Spleen (tissue), 11 donors: ENCODE results near the gene SEPTIN11. TPM values are rescaled to one million over a fixed set of nuclear protein-coding genes. Genes with fewer than 3 reads are reported as not detected.

Source experiments
- DNase-seq: peaks from one replicate; pipeline ENCODE4 v3.0.0-alpha.2; 2020
- H3K27ac ChIP-seq, 8 donors: fragments of 200-600 bp; sonication (generic) in 7 of 8; 1 replicate in 4 of 8; 2 replicates in 4 of 8; pipeline versions ENCODE4 v1.5.0 to v1.8.0; 2016 to 2021; ENCODE audit warnings: inconsistent platforms in 4 of 8, mild to moderate bottlenecking in 4 of 8, moderate library complexity in 1 of 8
- H3K27me3 ChIP-seq, 7 donors: fragments of 200-600 bp; sonication (generic) in 6 of 7; replicated peaks in 1 of 7; 1 replicate in 4 of 7; 2 replicates in 3 of 7; pipeline versions ENCODE4 v1.5.0 to v1.8.0; 2016 to 2021; ENCODE audit warnings: inconsistent platforms in 3 of 7, mild to moderate bottlenecking in 1 of 7
- H3K36me3 ChIP-seq, 6 donors: fragments of 200-600 bp; sonication (generic) in 5 of 6; 1 replicate in 4 of 6; 2 replicates in 2 of 6; pipeline versions ENCODE4 v1.5.0 to v1.8.0; 2016 to 2021; ENCODE audit warnings: inconsistent platforms in 2 of 6
- H3K4me1 ChIP-seq, 6 donors: fragments of 200-600 bp; sonication (generic) in 5 of 6; 1 replicate in 3 of 6; 2 replicates in 3 of 6; pipeline versions ENCODE4 v1.5.0 to v1.8.0; 2016 to 2021; ENCODE audit warnings: inconsistent platforms in 3 of 6
- H3K4me3 ChIP-seq, 8 donors: fragments of 200-600 bp; sonication (generic) in 7 of 8; 1 replicate in 4 of 8; 2 replicates in 4 of 8; pipeline versions ENCODE4 v1.5.0 to v1.8.0; 2016 to 2021; ENCODE audit warnings: inconsistent platforms in 4 of 8, mild to moderate bottlenecking in 4 of 8, moderate library complexity in 2 of 8
- H3K9me3 ChIP-seq, 8 donors: fragments of 200-600 bp; sonication (generic) in 7 of 8; 1 replicate in 4 of 8; 2 replicates in 4 of 8; pipeline versions ENCODE4 v1.5.0 to v1.8.0; 2016 to 2021; ENCODE audit warnings: inconsistent platforms in 4 of 8
- POLR2A ChIP-seq, 3 donors: fragments of 450-650 bp; IDR thresholded peaks; one replicate each; pipeline ENCODE4 v1.5.1; 2017; ENCODE audit warnings: antibody characterized with exemption in 3 of 3, mild to moderate bottlenecking in 1 of 3
- POLR2AphosphoS5 ChIP-seq, 3 donors: sonication (generic); formaldehyde crosslinking; IDR thresholded peaks; one replicate each; pipeline ENCODE4 v1.5.1; 2017; ENCODE audit warnings: antibody characterized with exemption in 3 of 3
- WGBS, 5 donors: extraction: QIAGEN DNeasy Blood & Tissue Kit in 3 of 5; methylation state at CpG; one replicate each; pipeline versions ENCODE4 v1.1.5 to v1.1.7; 2013 to 2018; 5-methylcytosine and 5-hydroxymethylcytosine counted together
- intact Hi-C: fragments of 100-400 bp; cut with DNase I; formaldehyde crosslinking; loops from one replicate; pipeline ENCODE4 v1.15.0; 2023; ENCODE audit warnings: low total_unique reads
- polyA plus RNA-seq, 3 donors: library from polyadenylated mRNA; stranded (reverse); fragments of 200-250 nt; gene quantifications; one replicate each; pipeline ENCODE4 v1.2.1, GENCODE V29; 2013
- total RNA-seq, 7 donors: library from RNA; depleted of rRNA in 3 of 7; stranded (reverse); fragments of >200 nt in 3 of 7; fragmentation: NEBNext Ultra II Directional in 4 of 7; extraction: Animal tissue kit (Norgen Biotek cat#: 25700) in 4 of 7; gene quantifications; one replicate each; pipeline versions ENCODE4 v1.1.0 to v1.2.1, GENCODE V29; 2016 to 2021
- TF ChIP-seq, protein P1 (sequence below), 11 experiments: fragments of 200-600 bp in 7 of 11; fragments of 450-650 bp in 4 of 11; sonication (generic) in 4 of 11; IDR thresholded peaks in 8 of 11; conservative IDR thresholded peaks in 3 of 11; 1 replicate in 7 of 11; 2 replicates in 4 of 11; pipeline versions ENCODE4 v1.4.0 to v1.8.0; 2016 to 2021; ENCODE audit warnings: antibody characterized with exemption in 11 of 11, inconsistent platforms in 4 of 11, mild to moderate bottlenecking in 1 of 11
- donor health status: healthy with polysubstance abuse.
- donor health status: DM: no; HTN: no; CAD: no; lungs with moderate emphysema.
- donor health status: DM: no; HTN: no; CAD: no.
- donor health status: Bipolar disorder and iron deficiency.
- donor health status: healthy.
- donor health status: DM: no; HTN: no; CAD: no.
- donor health status: DM: yes; HTN: yes; CAD: no.

The SEPTIN11 gene
- total and polyA plus RNA-seq, 10 donors = 9.7 to 91.9 (median 53.3) TPM

DNA sequence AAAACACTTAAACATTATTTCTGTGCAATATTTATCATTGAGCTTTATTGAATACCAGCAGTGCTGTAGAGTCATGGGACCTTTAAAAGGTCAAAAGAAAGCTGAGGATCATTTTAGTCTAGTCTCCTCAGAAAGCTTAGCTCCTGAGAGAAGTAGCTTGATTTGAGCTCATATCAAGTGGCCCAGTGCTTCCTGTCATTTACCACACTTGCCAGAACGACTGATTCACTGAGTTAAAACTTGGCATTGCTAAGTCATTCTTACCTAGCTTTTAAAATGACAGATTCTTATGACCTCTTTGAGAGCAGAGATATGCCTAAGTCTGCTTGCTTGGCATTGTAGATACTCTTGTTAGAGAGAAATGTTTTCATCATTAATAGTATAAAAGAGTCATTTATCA is 15.2 kb downstream of the SEPTIN11 start:
- no peaks in the 10 kb centered on the region for H3K36me3 ChIP-seq
- H3K27me3 ChIP-seq = no peaks in the 10 kb centered on the region
- TF ChIP-seq POLR2A (IDR thresholded peaks at IDR 0.05) (no peak), POLR2AphosphoS5 (IDR thresholded peaks at IDR 0.05) (no peak)
- TF ChIP-seq, protein P1, sequence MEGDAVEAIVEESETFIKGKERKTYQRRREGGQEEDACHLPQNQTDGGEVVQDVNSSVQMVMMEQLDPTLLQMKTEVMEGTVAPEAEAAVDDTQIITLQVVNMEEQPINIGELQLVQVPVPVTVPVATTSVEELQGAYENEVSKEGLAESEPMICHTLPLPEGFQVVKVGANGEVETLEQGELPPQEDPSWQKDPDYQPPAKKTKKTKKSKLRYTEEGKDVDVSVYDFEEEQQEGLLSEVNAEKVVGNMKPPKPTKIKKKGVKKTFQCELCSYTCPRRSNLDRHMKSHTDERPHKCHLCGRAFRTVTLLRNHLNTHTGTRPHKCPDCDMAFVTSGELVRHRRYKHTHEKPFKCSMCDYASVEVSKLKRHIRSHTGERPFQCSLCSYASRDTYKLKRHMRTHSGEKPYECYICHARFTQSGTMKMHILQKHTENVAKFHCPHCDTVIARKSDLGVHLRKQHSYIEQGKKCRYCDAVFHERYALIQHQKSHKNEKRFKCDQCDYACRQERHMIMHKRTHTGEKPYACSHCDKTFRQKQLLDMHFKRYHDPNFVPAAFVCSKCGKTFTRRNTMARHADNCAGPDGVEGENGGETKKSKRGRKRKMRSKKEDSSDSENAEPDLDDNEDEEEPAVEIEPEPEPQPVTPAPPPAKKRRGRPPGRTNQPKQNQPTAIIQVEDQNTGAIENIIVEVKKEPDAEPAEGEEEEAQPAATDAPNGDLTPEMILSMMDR (IDR thresholded peaks at IDR 0.05 in 8 of 11, conservative IDR thresholded peaks at IDR 0.05 in 3 of 11) = no peak
- no peak overlapping the region for H3K4me3 ChIP-seq
- no peak for DNase-seq
- intact Hi-C loops = no loop called here
- H3K4me1 ChIP-seq = peaks cover 0 to 3% (median 0%) of the 10 kb centered on the region in 6 donors
- WGBS, 5 donors = 9 to 30% (median 19%) methylated on average over 1 of the region's 1 CpG
- no peaks in the 10 kb centered on the region for H3K9me3 ChIP-seq
- no peak overlapping the region for H3K27ac ChIP-seq

DNA sequence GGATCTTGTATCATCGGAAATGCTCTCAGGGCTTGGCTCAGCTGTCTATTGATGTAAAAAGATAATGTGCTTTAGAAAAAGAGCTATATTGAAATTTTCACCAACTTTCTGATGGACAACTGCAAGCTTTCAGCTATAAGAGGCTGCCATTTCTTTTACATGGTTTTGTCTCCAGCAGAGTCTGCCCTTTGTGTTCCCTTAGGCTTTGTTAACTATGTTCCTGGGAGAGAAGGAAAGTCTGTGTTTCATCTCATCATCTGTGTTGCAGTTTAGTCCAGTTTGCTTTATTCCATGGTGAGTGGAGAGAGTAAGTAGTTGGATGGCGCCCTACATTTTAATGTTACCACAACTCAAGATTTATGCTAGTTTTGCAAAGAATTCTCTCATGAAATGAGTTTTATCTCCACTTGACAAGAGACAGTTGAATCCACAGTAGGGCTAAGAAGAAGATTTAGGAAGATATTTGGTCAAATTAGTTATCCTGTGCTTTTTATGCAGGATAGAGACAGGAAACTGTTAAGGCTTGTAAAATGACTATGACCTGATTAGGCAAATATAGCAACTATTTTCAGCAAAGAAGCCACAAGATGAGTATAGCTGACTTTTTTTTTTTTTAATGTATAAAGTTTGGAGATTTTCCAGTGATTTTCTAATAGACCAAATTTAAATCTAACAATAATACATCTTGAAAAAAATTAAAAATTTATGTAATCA is 16.5 kb downstream of the SEPTIN11 start:
- H3K27ac ChIP-seq = no peak overlapping the region
- intact Hi-C loops = no loop called here
- H3K4me1 ChIP-seq = peaks cover 0 to 3% (median 0%) of the 10 kb centered on the region in 6 donors
- no peak overlapping the region for H3K4me3 ChIP-seq
- TF ChIP-seq POLR2AphosphoS5 (IDR thresholded peaks at IDR 0.05) = no peak
- TF ChIP-seq, protein P1 (IDR thresholded peaks at IDR 0.05 in 8 of 11, conservative IDR thresholded peaks at IDR 0.05 in 3 of 11) = no peak
- no peak for TF ChIP-seq POLR2A (IDR thresholded peaks at IDR 0.05)
- DNase-seq = no peak
- H3K36me3 ChIP-seq = no peaks in the 10 kb centered on the region
- no peaks in the 10 kb centered on the region for H3K9me3 ChIP-seq
- 91 to 97% (median 95%) methylated on average over 2 of the region's 2 CpGs for WGBS, 5 donors
- no peaks in the 10 kb centered on the region for H3K27me3 ChIP-seq

GRCh38 chr4:76968937-76969336 is 19.4 kb downstream of the SEPTIN11 start:
- TF ChIP-seq POLR2AphosphoS5 (IDR thresholded peaks at IDR 0.05) = no peak
- TF ChIP-seq, protein P1 (IDR thresholded peaks at IDR 0.05 in 8 of 11, conservative IDR thresholded peaks at IDR 0.05 in 3 of 11) = no peak
- TF ChIP-seq POLR2A (IDR thresholded peaks at IDR 0.05) = no peak
- Histone ChIP-seq H3K36me3 (no peaks in the 10 kb centered on the region), H3K27me3 (no peaks in the 10 kb centered on the region), H3K27ac (no peak overlapping the region), H3K4me1 (no peaks in the 10 kb centered on the region), H3K4me3 (no peak overlapping the region), H3K9me3 (no peaks in the 10 kb centered on the region)
- no peak for DNase-seq
- intact Hi-C loops = no loop called here
- WGBS, 5 donors = 92 to 99% (median 96%) methylated on average over 4 of the region's 4 CpGs

GRCh38 chr4:76969495-76969894 is 19.9 kb downstream of the SEPTIN11 start:
- H3K9me3 ChIP-seq = no peaks in the 10 kb centered on the region
- TF ChIP-seq POLR2A (IDR thresholded peaks at IDR 0.05) (no peak), POLR2AphosphoS5 (IDR thresholded peaks at IDR 0.05) (no peak)
- TF ChIP-seq, protein P1 (IDR thresholded peaks at IDR 0.05 in 8 of 11, conservative IDR thresholded peaks at IDR 0.05 in 3 of 11) = no peak
- H3K27ac ChIP-seq = no peak overlapping the region
- no peak overlapping the region for H3K4me3 ChIP-seq
- intact Hi-C loops = no loop called here
- no peak for DNase-seq
- 90 to 97% (median 96%) methylated on average over 3 of the region's 3 CpGs for WGBS, 5 donors
- H3K4me1 ChIP-seq = no peaks in the 10 kb centered on the region
- H3K27me3 ChIP-seq = no peaks in the 10 kb centered on the region
- no peaks in the 10 kb centered on the region for H3K36me3 ChIP-seq
